NB4 (cell line): ENCODE results near the gene ALDOB.

Source experiments
- DNase-seq: peaks from one replicate; pipeline ENCODE4 v3.0.0; 2010; ENCODE audit warnings: low read depth
- H3K4me3 ChIP-seq: one replicate; pipeline ENCODE4 v1.5.1; 2011; ENCODE audit warnings: mild to moderate bottlenecking, low read depth, low read length, moderate library complexity
- MYC ChIP-seq: IDR thresholded peaks from 2 replicates; pipeline ENCODE4 v1.6.1; 2011; ENCODE audit warnings: low read depth, low read length
- POLR2A ChIP-seq: IDR thresholded peaks from 2 replicates; pipeline ENCODE4 v1.6.1; 2011; ENCODE audit warnings: mild to moderate bottlenecking; ENCODE audit not compliant: insufficient read length; ENCODE audit errors: extremely low read depth
- TF ChIP-seq, protein P1 (sequence below): IDR thresholded peaks from one replicate; pipeline ENCODE4 v1.5.1; 2012; ENCODE audit warnings: low read depth, low read length
- TF ChIP-seq, protein P2 (sequence below): IDR thresholded peaks from 2 replicates; pipeline ENCODE4 v1.6.1; 2011; ENCODE audit warnings: low read depth, low read length

ALDOB gene

DNA sequence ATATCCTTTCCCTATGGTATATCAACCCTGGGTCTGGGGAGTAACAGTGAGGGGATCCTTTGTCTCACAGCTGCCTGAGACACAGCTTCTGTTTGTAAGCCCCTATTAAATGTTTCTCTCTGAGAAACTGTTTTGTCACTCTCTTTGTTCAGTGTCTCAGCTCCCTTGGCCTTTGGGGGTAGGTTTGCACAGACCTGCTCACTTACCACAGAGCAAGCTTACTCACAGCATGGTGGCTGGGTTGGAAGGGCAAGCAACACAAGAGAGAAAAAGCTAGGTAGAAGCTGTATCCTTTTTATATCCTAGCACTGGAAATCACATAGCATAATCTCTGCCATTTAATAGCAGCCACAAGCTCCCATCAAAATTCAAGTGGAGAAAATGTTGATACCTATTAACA is 55.3 kb downstream of the ALDOB start:
- no peak overlapping the region for H3K4me3 ChIP-seq
- TF ChIP-seq, protein P1, sequence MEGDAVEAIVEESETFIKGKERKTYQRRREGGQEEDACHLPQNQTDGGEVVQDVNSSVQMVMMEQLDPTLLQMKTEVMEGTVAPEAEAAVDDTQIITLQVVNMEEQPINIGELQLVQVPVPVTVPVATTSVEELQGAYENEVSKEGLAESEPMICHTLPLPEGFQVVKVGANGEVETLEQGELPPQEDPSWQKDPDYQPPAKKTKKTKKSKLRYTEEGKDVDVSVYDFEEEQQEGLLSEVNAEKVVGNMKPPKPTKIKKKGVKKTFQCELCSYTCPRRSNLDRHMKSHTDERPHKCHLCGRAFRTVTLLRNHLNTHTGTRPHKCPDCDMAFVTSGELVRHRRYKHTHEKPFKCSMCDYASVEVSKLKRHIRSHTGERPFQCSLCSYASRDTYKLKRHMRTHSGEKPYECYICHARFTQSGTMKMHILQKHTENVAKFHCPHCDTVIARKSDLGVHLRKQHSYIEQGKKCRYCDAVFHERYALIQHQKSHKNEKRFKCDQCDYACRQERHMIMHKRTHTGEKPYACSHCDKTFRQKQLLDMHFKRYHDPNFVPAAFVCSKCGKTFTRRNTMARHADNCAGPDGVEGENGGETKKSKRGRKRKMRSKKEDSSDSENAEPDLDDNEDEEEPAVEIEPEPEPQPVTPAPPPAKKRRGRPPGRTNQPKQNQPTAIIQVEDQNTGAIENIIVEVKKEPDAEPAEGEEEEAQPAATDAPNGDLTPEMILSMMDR, result no peak
- TF ChIP-seq, protein P2, sequence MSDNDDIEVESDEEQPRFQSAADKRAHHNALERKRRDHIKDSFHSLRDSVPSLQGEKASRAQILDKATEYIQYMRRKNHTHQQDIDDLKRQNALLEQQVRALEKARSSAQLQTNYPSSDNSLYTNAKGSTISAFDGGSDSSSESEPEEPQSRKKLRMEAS, result no peak
- TF ChIP-seq MYC (no peak), POLR2A (no peak)
- DNase-seq, result no peak

DNA sequence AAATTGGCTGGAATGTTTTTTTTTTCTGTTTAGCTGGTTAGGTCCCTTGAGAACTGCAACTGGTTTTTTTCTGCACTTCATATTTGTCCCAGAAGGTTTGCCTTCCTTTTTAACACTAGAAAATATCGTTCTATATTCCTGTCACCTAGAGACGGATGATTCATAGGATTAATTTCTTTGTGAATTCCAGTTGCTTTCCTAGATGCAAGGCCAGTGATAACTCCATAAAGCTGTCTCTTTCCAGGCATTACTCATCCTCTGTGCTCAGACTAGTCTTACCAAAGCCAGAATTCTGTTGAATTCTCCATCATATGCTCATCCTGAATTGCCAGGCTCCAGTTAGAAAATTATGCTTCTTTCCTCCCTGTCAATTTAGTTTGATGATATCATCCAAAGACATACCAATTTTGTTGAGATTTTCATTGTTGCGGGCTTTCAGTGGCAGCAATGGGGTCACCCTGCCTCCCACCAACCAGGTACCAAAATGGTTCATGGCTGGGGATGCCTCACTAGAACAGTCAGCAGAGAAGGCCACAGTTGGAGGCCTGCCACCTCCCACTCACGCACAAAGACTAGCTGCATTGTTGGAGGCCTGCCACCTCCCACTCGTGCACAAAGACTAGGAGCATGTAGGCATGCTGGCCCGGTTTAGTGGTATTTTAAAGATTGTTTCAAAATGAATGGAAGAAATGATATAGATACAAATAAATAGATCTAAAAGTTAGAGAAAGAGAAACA is 59.3 kb downstream of the ALDOB start:
- no peak overlapping the region for H3K4me3 ChIP-seq
- TF ChIP-seq POLR2A (no peak), MYC (no peak)
- TF ChIP-seq, protein P1, result no peak
- TF ChIP-seq, protein P2, result no peak
- DNase-seq, result no peak

DNA sequence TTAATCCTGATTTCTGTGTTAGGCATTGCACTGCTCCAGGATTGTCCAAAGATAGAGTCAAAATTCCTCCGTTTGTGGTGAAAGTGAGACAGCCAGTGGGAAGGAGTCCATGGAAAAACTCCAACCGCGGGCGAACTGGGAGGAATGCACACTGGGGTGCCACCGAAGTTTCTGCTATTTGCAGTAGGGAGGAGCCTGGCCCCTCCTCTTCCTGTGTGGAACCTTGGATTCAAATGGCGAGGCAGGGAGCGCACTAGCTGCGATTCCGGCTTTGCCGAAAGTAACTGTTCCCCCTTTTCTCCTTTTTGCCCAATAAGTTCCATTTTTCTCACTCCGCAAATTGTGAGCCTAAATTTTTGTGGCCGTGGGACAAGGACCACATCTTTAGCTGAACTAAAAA is 60.0 kb downstream of the ALDOB start:
- DNase-seq, result no peak
- no peak for TF ChIP-seq POLR2A
- TF ChIP-seq, protein P1, result no peak
- TF ChIP-seq MYC, result no peak
- TF ChIP-seq, protein P2, result no peak
- H3K4me3 ChIP-seq, result no peak overlapping the region

DNA sequence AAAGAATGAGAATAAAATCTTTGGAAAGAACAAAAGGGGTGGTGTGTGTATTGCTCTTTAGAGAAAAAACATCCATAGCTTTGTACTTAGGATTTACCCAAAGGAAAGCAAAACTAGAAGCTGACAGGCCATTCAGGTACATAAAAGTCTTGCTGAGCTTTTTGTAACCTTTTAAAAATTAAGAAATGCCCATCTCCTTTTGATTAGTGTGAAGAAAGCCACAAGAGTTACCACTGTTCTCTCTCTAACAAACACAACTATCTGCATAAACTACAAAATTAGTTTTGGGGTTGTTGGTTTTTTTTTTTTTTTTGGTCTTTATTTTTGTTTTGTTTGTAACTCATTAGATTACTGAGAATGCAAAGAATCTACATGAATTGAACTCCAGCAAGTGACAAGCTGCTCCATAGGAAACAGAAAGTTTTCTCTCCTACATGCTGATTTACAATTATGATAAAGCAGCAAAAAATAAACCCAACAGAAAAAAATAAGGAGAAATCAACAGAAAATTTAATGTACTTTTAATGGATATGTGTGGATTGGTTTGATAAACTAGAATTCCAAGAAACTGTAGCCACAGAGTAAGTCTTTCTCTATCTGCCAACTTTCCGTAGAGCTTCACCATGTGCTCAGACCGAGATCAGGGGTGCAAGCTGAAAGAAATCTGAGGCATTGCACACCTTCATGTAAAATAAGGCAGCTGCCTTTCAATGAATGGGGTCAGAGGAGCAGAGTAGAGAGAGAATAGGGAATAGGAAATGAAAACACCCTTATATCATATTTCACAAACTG is 63.1 kb downstream of the ALDOB start:
- DNase-seq, result no peak
- TF ChIP-seq, protein P2, result no peak
- TF ChIP-seq MYC (no peak), POLR2A (no peak)
- TF ChIP-seq, protein P1, result no peak
- H3K4me3 ChIP-seq, result no peak overlapping the region

DNA sequence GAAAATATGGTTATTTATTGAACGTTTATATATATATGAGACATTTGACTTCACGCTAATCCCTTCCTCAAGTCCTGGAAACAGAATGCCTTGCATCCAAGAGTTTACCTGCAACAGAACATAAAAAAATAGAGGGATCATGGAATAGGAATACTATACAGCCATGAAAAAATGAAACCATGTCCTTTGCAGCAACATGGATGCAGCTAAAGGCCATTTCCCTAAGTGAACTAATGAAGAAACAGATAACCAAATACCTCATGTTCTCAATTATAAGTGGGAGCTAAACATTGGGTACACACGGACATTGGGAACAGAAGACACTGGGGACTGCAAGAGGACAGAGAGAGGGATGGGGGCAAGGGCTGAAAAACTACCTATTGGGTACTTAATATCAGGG is 63.8 kb downstream of the ALDOB start:
- TF ChIP-seq, protein P1, result no peak
- TF ChIP-seq, protein P2, result no peak
- TF ChIP-seq POLR2A (no peak), MYC (no peak)

More for the DNA sequence above, 63.8 kb downstream of the ALDOB start:
- no peak for DNase-seq
- no peak overlapping the region for H3K4me3 ChIP-seq
